Caco-2 (cell line): ENCODE data around the gene DOCK3. TPM values are rescaled to one million over a fixed set of nuclear protein-coding genes. Genes with fewer than 3 reads are reported as not detected.

ENCODE experiments used
- BruUV-seq: library from RNA; stranded (reverse); fragments of 400-500 nt; replicated peaks from 2 replicates; lab custom pipeline; 2021; lab: Mats Ljungman, UMichigan
- CTCF ChIA-PET: fragments of 300-600 bp; sonication (Branson Sonifier 250); formaldehyde crosslinking; loops from one replicate; lab custom pipeline; 2022; ENCODE audit warnings: antibody characterized with exemption; lab: Charles Lee
- POLR2A ChIA-PET: fragments of 300-600 bp; sonication (Branson Sonifier 250); formaldehyde crosslinking; loops from one replicate; lab custom pipeline; 2022; ENCODE audit warnings: antibody characterized with exemption; lab: Charles Lee
- DNase-seq, 2 experiments: peaks; one replicate each; pipeline versions ENCODE4 v3.0.0 to v3.0.0-alpha.2; 2020 to 2022
- H3K27me3 ChIP-seq: replicated peaks from 2 replicates; pipeline ENCODE4 v1.6.0; 2011; ENCODE audit warnings: low read length; ENCODE audit not compliant: control insufficient read depth, insufficient read depth
- H3K36me3 ChIP-seq: 2 replicates; pipeline ENCODE4 v1.5.1; 2011; ENCODE audit warnings: low read length; ENCODE audit not compliant: control insufficient read depth, insufficient read depth
- H3K4me1 ChIP-seq: fragments of 250-450 bp; sonication (Bioruptor Pico); 2 replicates; pipeline ENCODE4 v1.5.1; 2020; ENCODE audit warnings: mild to moderate bottlenecking
- H3K4me3 ChIP-seq: 2 replicates; pipeline ENCODE4 v1.5.1; 2011; ENCODE audit warnings: low read depth, mild to moderate bottlenecking, control low read depth, low read length
- H3K9me3 ChIP-seq: fragments of 250-450 bp; sonication (Bioruptor Pico); 2 replicates; pipeline ENCODE4 v1.5.1; 2020; ENCODE audit warnings: mild to moderate bottlenecking, moderate library complexity
- H3K27ac Mint-ChIP-seq: one replicate; pipeline ENCODE4 v1.8.0; 2022; ENCODE audit warnings: mixed read lengths; ENCODE audit not compliant: unreplicated experiment
- H3K27me3 Mint-ChIP-seq: one replicate; pipeline ENCODE4 v1.8.0; 2022; ENCODE audit warnings: mixed read lengths; ENCODE audit not compliant: insufficient read depth, unreplicated experiment
- H3K36me3 Mint-ChIP-seq: one replicate; pipeline ENCODE4 v1.8.0; 2022; ENCODE audit warnings: mild to moderate bottlenecking, mixed read lengths; ENCODE audit not compliant: insufficient read depth, unreplicated experiment
- H3K4me1 Mint-ChIP-seq: one replicate; pipeline ENCODE4 v1.8.0; 2022; ENCODE audit warnings: low read depth, mixed read lengths; ENCODE audit not compliant: unreplicated experiment
- H3K4me3 Mint-ChIP-seq: one replicate; pipeline ENCODE4 v1.8.0; 2022; ENCODE audit warnings: mild to moderate bottlenecking, moderate library complexity, mixed read lengths; ENCODE audit not compliant: unreplicated experiment
- H3K9me3 Mint-ChIP-seq: one replicate; pipeline ENCODE4 v1.8.0; 2022; ENCODE audit warnings: mixed read lengths; ENCODE audit not compliant: unreplicated experiment
- CTCF ChIP-seq, 2 experiments: fragments of 200-600 bp in 1 of 2; IDR thresholded peaks; 1 replicate in 1 of 2; 2 replicates in 1 of 2; pipeline versions ENCODE4 v1.5.1 to v1.8.0; 2011 to 2022; ENCODE audit warnings: antibody characterized with exemption in 1 of 2, control low read depth in 1 of 2, inconsistent platforms in 1 of 2, low read depth in 1 of 2, low read length in 1 of 2, mild to moderate bottlenecking in 1 of 2, moderate library complexity in 1 of 2; ENCODE audit not compliant: insufficient read depth in 1 of 2, severe bottlenecking in 1 of 2, unreplicated experiment in 1 of 2
- intact Hi-C: fragments of 100-400 bp; cut with micrococcal nuclease; formaldehyde crosslinking; loops from one replicate; pipeline ENCODE4 v1.10.0; 2022; ENCODE audit not compliant: unreplicated experiment
- total RNA-seq: library from RNA; stranded (reverse); gene quantifications from 2 replicates; pipeline ENCODE4 v1.2.3, GENCODE V29; 2022

DOCK3 gene
- total RNA-seq, 1 experiment from 2014 or later, result 0.05 TPM

GRCh38 chr3:50936389-50936788, 261.7 kb downstream of the DOCK3 start:
- H3K27ac Mint-ChIP-seq, result no peak overlapping the region
- peaks cover 9% of the 10 kb centered on the region for H3K27me3 Mint-ChIP-seq
- BruUV-seq, result no TSS peak
- Histone ChIP-seq H3K36me3 (no peaks in the 10 kb centered on the region), H3K9me3 (peaks cover 7% of the 10 kb centered on the region; the same call in 1 of the 2 replicates), H3K4me3 (no peak overlapping the region), H3K4me1 (no peaks in the 10 kb centered on the region), H3K27me3 (no peaks in the 10 kb centered on the region)
- POLR2A ChIA-PET, result no interaction called here
- H3K36me3 Mint-ChIP-seq, result no peaks in the 10 kb centered on the region
- DNase-seq, result no peak
- no peak for TF ChIP-seq CTCF (IDR thresholded peaks at IDR 0.05; ENCODE audit: insufficient read depth in 1 of 2, low read depth in 1 of 2, low read length in 1 of 2, severe bottlenecking in 1 of 2, unreplicated experiment in 1 of 2)
- CTCF ChIA-PET, result no interaction called here
- peaks cover 26% of the 10 kb centered on the region for H3K9me3 Mint-ChIP-seq
- H3K4me3 Mint-ChIP-seq, result no peak overlapping the region
- H3K4me1 Mint-ChIP-seq, result no peaks in the 10 kb centered on the region
- intact Hi-C loops, result no loop called here

- ChIA-PET POLR2A (no interaction called here), CTCF (no interaction called here)
- Histone ChIP-seq H3K27me3 (no peaks in the 10 kb centered on the region), H3K4me3 (no peak overlapping the region), H3K9me3 (no peaks in the 10 kb centered on the region), H3K4me1 (no peaks in the 10 kb centered on the region), H3K36me3 (no peaks in the 10 kb centered on the region)
- no peaks in the 10 kb centered on the region for H3K36me3 Mint-ChIP-seq
- H3K9me3 Mint-ChIP-seq, result no peaks in the 10 kb centered on the region
- no peak overlapping the region for H3K27ac Mint-ChIP-seq
- no peak for TF ChIP-seq CTCF (IDR thresholded peaks at IDR 0.05; ENCODE audit: insufficient read depth in 1 of 2, low read depth in 1 of 2, low read length in 1 of 2, severe bottlenecking in 1 of 2, unreplicated experiment in 1 of 2)
- H3K27me3 Mint-ChIP-seq, result peaks cover 11% of the 10 kb centered on the region
- DNase-seq, result no peak
- intact Hi-C loops, result no loop called here
- H3K4me1 Mint-ChIP-seq, result no peaks in the 10 kb centered on the region
- BruUV-seq, result no TSS peak
- no peak overlapping the region for H3K4me3 Mint-ChIP-seq
These were observed 272.7 kb downstream of the DOCK3 start for GRCh38 chr3:50947419-50947818.

GRCh38 chr3:50950591-50950990, 275.9 kb downstream of the DOCK3 start:
- Mint-ChIP-seq H3K27me3 (peaks cover 17% of the 10 kb centered on the region), H3K4me3 (no peak overlapping the region), H3K27ac (no peak overlapping the region), H3K4me1 (no peaks in the 10 kb centered on the region), H3K36me3 (no peaks in the 10 kb centered on the region), H3K9me3 (no peaks in the 10 kb centered on the region)
- CTCF ChIA-PET, result no interaction called here
- no peaks in the 10 kb centered on the region for H3K9me3 ChIP-seq
- TF ChIP-seq CTCF (IDR thresholded peaks at IDR 0.05; ENCODE audit: insufficient read depth in 1 of 2, low read depth in 1 of 2, low read length in 1 of 2, severe bottlenecking in 1 of 2, unreplicated experiment in 1 of 2), result no peak
- H3K27me3 ChIP-seq, result no peaks in the 10 kb centered on the region
- H3K4me3 ChIP-seq, result no peak overlapping the region
- POLR2A ChIA-PET, result no interaction called here
- DNase-seq, result no peak
- no TSS peak for BruUV-seq
- no peaks in the 10 kb centered on the region for H3K4me1 ChIP-seq
- H3K36me3 ChIP-seq, result no peaks in the 10 kb centered on the region
- intact Hi-C loops, result no loop called here
